ENCODE measurements around the gene EFNB2.

Gene EFNB2

GRCh38 chr13:106550570-106551135 is 15.2 kb upstream of the EFNB2 start:
- DNase-seq (ENCODE audit: low spot score): no peak

GRCh38 chr13:106548064-106548696 is 12.7 kb upstream of the EFNB2 start:
- DNase-seq (ENCODE audit: low spot score): no peak

GRCh38 chr13:106541826-106542225 is 6.4 kb upstream of the EFNB2 start:
- no peak for DNase-seq (ENCODE audit: low spot score)

GRCh38 chr13:106540613-106541012 is 5.2 kb upstream of the EFNB2 start:
- DNase-seq (ENCODE audit: low spot score): no peak

- DNase-seq (ENCODE audit: low spot score): no peak
Measured at GRCh38 chr13:106537521-106537920, 2.1 kb upstream of the EFNB2 start.

GRCh38 chr13:106536244-106537034 is 977 bp upstream of the EFNB2 start:
- DNase-seq (ENCODE audit: low spot score): peak; percentile 72

GRCh38 chr13:106534639-106535551 is 567 bp downstream of the EFNB2 start:
- DNase-seq (ENCODE audit: low spot score): no peak

- DNase-seq (ENCODE audit: low spot score): no peak
Measured at GRCh38 chr13:106533943-106534638, 1.4 kb downstream of the EFNB2 start.

- peak; percentile 50 for DNase-seq (ENCODE audit: low spot score)
Measured at GRCh38 chr13:106533101-106533942, 2.1 kb downstream of the EFNB2 start.

GRCh38 chr13:106532111-106532929 is 3.1 kb downstream of the EFNB2 start:
- no peak for DNase-seq (ENCODE audit: low spot score)

GRCh38 chr13:106530980-106531481 is 4.4 kb downstream of the EFNB2 start:
- DNase-seq (ENCODE audit: low spot score): no peak

GRCh38 chr13:106530171-106530851 is 5.2 kb downstream of the EFNB2 start:
- DNase-seq (ENCODE audit: low spot score): no peak

GRCh38 chr13:106529415-106530170 is 5.9 kb downstream of the EFNB2 start:
- no peak for DNase-seq (ENCODE audit: low spot score)

- DNase-seq (ENCODE audit: low spot score): no peak
Measured at GRCh38 chr13:106528718-106529414, 6.6 kb downstream of the EFNB2 start.

- no peak for DNase-seq (ENCODE audit: low spot score)
Measured at GRCh38 chr13:106527826-106528225, 7.6 kb downstream of the EFNB2 start.

- no peak for DNase-seq (ENCODE audit: low spot score)
Measured at GRCh38 chr13:106527445-106527801, 8.0 kb downstream of the EFNB2 start.

- DNase-seq (ENCODE audit: low spot score): no peak
Measured at GRCh38 chr13:106526738-106527444, 8.6 kb downstream of the EFNB2 start.
